ENCODE results near the gene TFPI2. TPM values are rescaled to one million over a fixed set of nuclear protein-coding genes. Genes with fewer than 3 reads are reported as not detected.

The TFPI2 gene
- total RNA-seq, 1 donor from 2014 or later = not detected

GRCh38 chr7:93894966-93895640 lies 4.5 kb upstream of the TFPI2 start:
- intact Hi-C loops (cut with DNase I) = no loop called here
- DNase-seq (ENCODE audit: low spot score in 2 of 2) = no peak
- H3K4me3 ChIP-seq = no peak overlapping the region

DNA sequence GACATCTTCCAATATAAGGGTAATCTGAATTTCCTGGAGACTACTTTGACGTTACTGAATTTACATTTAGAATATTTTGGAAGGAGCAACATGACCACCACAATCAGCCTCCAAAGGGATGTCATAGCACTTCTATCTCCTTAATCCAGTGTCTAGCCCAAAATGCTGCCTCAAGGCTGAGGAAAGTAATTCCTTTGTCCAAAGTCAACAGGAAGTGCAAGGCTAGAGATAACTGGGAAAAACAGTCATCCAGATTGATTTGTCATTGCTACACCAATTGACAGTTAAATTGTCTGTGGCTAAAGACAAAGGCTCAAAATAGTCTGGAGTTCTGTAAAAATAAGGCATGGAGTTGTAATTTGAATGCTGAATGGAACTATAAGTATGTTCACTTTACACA lies 3.9 kb upstream of the TFPI2 start:
- TF ChIP-seq CTCF (IDR thresholded peaks at IDR 0.05) = no peak
- Histone ChIP-seq H3K27me3 (no peaks in the 10 kb centered on the region), H3K36me3 (no peaks in the 10 kb centered on the region), H3K4me1 (peaks cover 0 to 2% of the 10 kb centered on the region in 2 donors), H3K27ac (no peak overlapping the region), H3K9me3 (no peaks in the 10 kb centered on the region), H3K4me3 (no peak overlapping the region)
- DNase-seq (ENCODE audit: low spot score in 2 of 2) = no peak
- intact Hi-C loops (cut with DNase I) = no loop called here

More at GRCh38 chr7:93894966-93895640, 4.5 kb upstream of the TFPI2 start:
- no peak overlapping the region for H3K27ac ChIP-seq
- TF ChIP-seq CTCF (IDR thresholded peaks at IDR 0.05) = no peak
- peaks cover 0 to 2% of the 10 kb centered on the region in 2 donors for H3K4me1 ChIP-seq
- H3K9me3 ChIP-seq = no peaks in the 10 kb centered on the region
- no peaks in the 10 kb centered on the region for H3K27me3 ChIP-seq
- H3K36me3 ChIP-seq = no peaks in the 10 kb centered on the region

DNA sequence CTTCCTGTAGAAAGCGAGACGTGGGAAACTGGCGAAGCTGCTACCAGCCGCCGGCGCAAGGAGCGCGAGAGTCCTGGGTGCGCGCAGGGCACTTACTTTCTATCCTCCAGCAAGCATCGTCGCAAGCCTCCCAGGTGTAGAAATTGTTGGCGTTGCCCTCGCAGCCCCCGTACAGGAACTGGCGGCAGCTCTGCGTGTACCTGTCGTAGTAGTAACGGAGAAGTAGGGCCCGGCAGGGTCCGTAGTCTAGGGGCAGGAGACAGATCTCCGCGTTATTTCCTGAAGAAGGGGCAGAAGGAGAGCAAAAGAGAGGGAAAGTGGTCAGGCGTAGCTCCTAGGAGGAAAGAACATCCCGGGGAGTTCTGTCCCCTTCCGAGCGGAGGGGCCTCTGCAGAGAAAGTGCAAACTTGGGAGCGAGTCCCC lies 501 bp downstream of the TFPI2 start:
- Histone ChIP-seq H3K9me3 (no peaks in the 10 kb centered on the region), H3K36me3 (no peaks in the 10 kb centered on the region), H3K4me3 (peak overlapping the region; percentile 63 to 82), H3K4me1 (peaks cover 0 to 2% of the 10 kb centered on the region in 2 donors), H3K27ac (no peak overlapping the region), H3K27me3 (no peaks in the 10 kb centered on the region)
- no peak for DNase-seq (ENCODE audit: low spot score in 2 of 2)
- intact Hi-C loops (cut with DNase I) = no loop called here
- no peak for TF ChIP-seq CTCF (IDR thresholded peaks at IDR 0.05)

- Histone ChIP-seq H3K9me3 (no peaks in the 10 kb centered on the region), H3K36me3 (no peaks in the 10 kb centered on the region), H3K4me1 (peaks cover 0 to 2% of the 10 kb centered on the region in 2 donors), H3K27me3 (no peaks in the 10 kb centered on the region), H3K27ac (no peak overlapping the region), H3K4me3 (peak overlapping the region in 1 of 2 donors; percentile 82)
- TF ChIP-seq CTCF (IDR thresholded peaks at IDR 0.05) = no peak
- intact Hi-C loops (cut with DNase I) = loop anchor here (10.0 kb wide), 1 partner anchor 84 kb away; no protein-coding TSS in a partner anchor
- no peak for DNase-seq (ENCODE audit: low spot score in 2 of 2)
Observed at GRCh38 chr7:93889261-93889660, 1.3 kb downstream of the TFPI2 start.

- H3K36me3 ChIP-seq = no peaks in the 10 kb centered on the region
Observed at GRCh38 chr7:93884541-93884940, 6.0 kb downstream of the TFPI2 start.

More at GRCh38 chr7:93884541-93884940, 6.0 kb downstream of the TFPI2 start:
- Histone ChIP-seq H3K4me1 (no peaks in the 10 kb centered on the region), H3K9me3 (no peaks in the 10 kb centered on the region), H3K27ac (no peak overlapping the region), H3K4me3 (no peak overlapping the region), H3K27me3 (no peaks in the 10 kb centered on the region)
- no peak for TF ChIP-seq CTCF (IDR thresholded peaks at IDR 0.05)
- intact Hi-C loops (cut with DNase I) = loop anchor here (10.0 kb wide), 1 partner anchor 80 kb away; no protein-coding TSS in a partner anchor
- DNase-seq (ENCODE audit: low spot score in 2 of 2) = no peak

All from ascending aorta (tissue), 2 donors.